CD14-positive monocyte (primary cell): ENCODE measurements around the gene TTLL13. TPM values are rescaled to one million over a fixed set of nuclear protein-coding genes. Genes with fewer than 3 reads are reported as not detected.

Experiments
- DNase-seq, 3 donors: peaks; one replicate each; pipeline ENCODE4 v3.0.0-alpha.2; 2011 to 2022
- H2AFZ ChIP-seq: 2 replicates; pipeline ENCODE4 v1.6.0; 2012; ENCODE audit warnings: mild to moderate bottlenecking, low read depth, low read length, inconsistent platforms; ENCODE audit not compliant: insufficient read depth, poor library complexity, severe bottlenecking
- H3K27ac ChIP-seq, 2 donors: 1 replicate in 1 of 2; 2 replicates in 1 of 2; pipeline ENCODE4 v1.5.1; 2012 to 2013; ENCODE audit warnings: low read length in 2 of 2, control low read depth in 1 of 2, inconsistent platforms in 1 of 2, low read depth in 1 of 2, mild to moderate bottlenecking in 1 of 2
- H3K27me3 ChIP-seq, 2 donors: one replicate each; pipeline versions ENCODE4 v1.6.0 to v1.6.1; 2011 to 2013; ENCODE audit warnings: low read length in 2 of 2; ENCODE audit not compliant: control insufficient read depth in 2 of 2, insufficient read depth in 2 of 2
- H3K36me3 ChIP-seq, 2 donors: replicated peaks in 1 of 2; 1 replicate in 1 of 2; 2 replicates in 1 of 2; pipeline versions ENCODE4 v1.5.1 to v1.6.1; 2012 to 2013; ENCODE audit warnings: low read length in 2 of 2, control low read depth in 1 of 2, inconsistent platforms in 1 of 2, mild to moderate bottlenecking in 1 of 2; ENCODE audit not compliant: insufficient read depth in 2 of 2, control insufficient read depth in 1 of 2
- H3K4me1 ChIP-seq, 2 donors: 1 replicate in 1 of 2; 2 replicates in 1 of 2; pipeline versions ENCODE4 v1.5.1 to v1.6.1; 2012 to 2013; ENCODE audit warnings: low read length in 2 of 2, control low read depth in 1 of 2, inconsistent platforms in 1 of 2, mild to moderate bottlenecking in 1 of 2, moderate library complexity in 1 of 2; ENCODE audit not compliant: insufficient read depth in 2 of 2, control insufficient read depth in 1 of 2
- H3K4me2 ChIP-seq: replicated peaks from 2 replicates; pipeline ENCODE3; 2012; ENCODE audit warnings: low read length, moderate library complexity, mild to moderate bottlenecking; ENCODE audit not compliant: poor library complexity, severe bottlenecking; ENCODE audit errors: extremely low read depth
- H3K4me3 ChIP-seq, 3 experiments: fragments of 200-600 bp in 1 of 3; sonication (generic) in 1 of 3; replicated peaks in 1 of 3; 1 replicate in 2 of 3; 2 replicates in 1 of 3; pipeline ENCODE4 v1.5.1; 2011 to 2013; ENCODE audit warnings: low read length in 3 of 3, mild to moderate bottlenecking in 3 of 3, control low read depth in 2 of 3, low read depth in 2 of 3, inconsistent platforms in 1 of 3, moderate library complexity in 1 of 3
- H3K79me2 ChIP-seq: 2 replicates; pipeline ENCODE4 v1.6.0; 2012; ENCODE audit warnings: mild to moderate bottlenecking, control low read depth, inconsistent platforms, low read length, moderate library complexity; ENCODE audit not compliant: insufficient read depth
- H3K9ac ChIP-seq: 2 replicates; pipeline ENCODE4 v1.6.0; 2017; ENCODE audit warnings: low read length, mild to moderate bottlenecking; ENCODE audit not compliant: insufficient read depth, poor library complexity, severe bottlenecking
- H3K9me3 ChIP-seq, 2 donors: replicated peaks in 1 of 2; 1 replicate in 1 of 2; 2 replicates in 1 of 2; pipeline versions ENCODE4 v1.5.1 to v1.6.1; 2012 to 2013; ENCODE audit warnings: low read length in 2 of 2, control low read depth in 1 of 2; ENCODE audit not compliant: control insufficient read depth in 1 of 2, insufficient read depth in 1 of 2
- H4K20me1 ChIP-seq: 2 replicates; pipeline ENCODE4 v1.6.0; 2012; ENCODE audit warnings: mild to moderate bottlenecking, low read length, control low read depth, moderate library complexity; ENCODE audit not compliant: insufficient read depth
- H3K27ac Mint-ChIP-seq, 7 donors: one replicate each; pipeline ENCODE4 v1.8.0; 2020; ENCODE audit warnings: mild to moderate bottlenecking in 7 of 7, mixed read lengths in 7 of 7, moderate library complexity in 6 of 7, inconsistent platforms in 2 of 7
- H3K27me3 Mint-ChIP-seq, 3 donors: one replicate each; pipeline ENCODE4 v1.8.0; 2021 to 2022; ENCODE audit warnings: low read depth in 3 of 3, mild to moderate bottlenecking in 3 of 3, mixed read lengths in 3 of 3, moderate library complexity in 3 of 3, inconsistent platforms in 1 of 3
- H3K36me3 Mint-ChIP-seq, 2 donors: one replicate each; pipeline ENCODE4 v1.8.0; 2020; ENCODE audit warnings: mixed read lengths in 2 of 2, inconsistent platforms in 1 of 2, mild to moderate bottlenecking in 1 of 2
- H3K4me1 Mint-ChIP-seq: one replicate; pipeline ENCODE4 v1.8.0; 2020; ENCODE audit warnings: mild to moderate bottlenecking, mixed read lengths
- H3K4me3 Mint-ChIP-seq, 2 donors: one replicate each; pipeline ENCODE4 v1.8.0; 2020; ENCODE audit warnings: mild to moderate bottlenecking in 2 of 2, mixed read lengths in 2 of 2, moderate library complexity in 1 of 2
- H3K9me3 Mint-ChIP-seq, 7 donors: one replicate each; pipeline ENCODE4 v1.8.0; 2020 to 2022; ENCODE audit warnings: mixed read lengths in 7 of 7, mild to moderate bottlenecking in 6 of 7, moderate library complexity in 6 of 7, inconsistent platforms in 2 of 7
- WGBS: methylation state at CpG from one replicate; pipeline ENCODE4 v1.1.5; 2013; ENCODE audit warnings: missing lambda C conversion rate; ENCODE audit not compliant: insufficient coverage; 5-methylcytosine and 5-hydroxymethylcytosine counted together
- intact Hi-C, 2 donors: fragments of 100-400 bp; cut with micrococcal nuclease; formaldehyde crosslinking; loops; one replicate each; pipeline versions ENCODE4 v1.15.0 to v1.15.1; 2023
- polyA minus RNA-seq: library from RNA; depleted of rRNA, polyadenylated mRNA; stranded (reverse); fragments of >200 nt; gene quantifications from 2 replicates; pipeline ENCODE4 v1.2.3, GENCODE V29; 2012
- polyA plus RNA-seq, 3 donors: library from polyadenylated mRNA; depleted of rRNA in 1 of 3; unstranded in 2 of 3; stranded (reverse) in 1 of 3; fragments of 300-500 nt in 2 of 3; fragments of >200 nt in 1 of 3; fragmentation: Illumina TruSeq in 2 of 3; gene quantifications; 1 replicate in 2 of 3; 2 replicates in 1 of 3; pipeline ENCODE4 v1.2.3, GENCODE V29; 2012 to 2021
- total RNA-seq, 12 experiments: library from RNA in 1 of 12; stranded (reverse) in 1 of 12; fragments of 120-200 nt in 1 of 12; gene quantifications; one replicate each; pipeline ENCODE4 v1.2.4 and lab custom pipeline; 2013 to 2026; ENCODE audit warnings: mixed read lengths in 6 of 12, inconsistent platforms in 1 of 12
- TF ChIP-seq, protein P1 (sequence below): fragments of 200-600 bp; IDR thresholded peaks from one replicate; pipeline ENCODE4 v1.8.0; 2022; ENCODE audit warnings: antibody characterized with exemption, mild to moderate bottlenecking

The TTLL13 gene, protein sequence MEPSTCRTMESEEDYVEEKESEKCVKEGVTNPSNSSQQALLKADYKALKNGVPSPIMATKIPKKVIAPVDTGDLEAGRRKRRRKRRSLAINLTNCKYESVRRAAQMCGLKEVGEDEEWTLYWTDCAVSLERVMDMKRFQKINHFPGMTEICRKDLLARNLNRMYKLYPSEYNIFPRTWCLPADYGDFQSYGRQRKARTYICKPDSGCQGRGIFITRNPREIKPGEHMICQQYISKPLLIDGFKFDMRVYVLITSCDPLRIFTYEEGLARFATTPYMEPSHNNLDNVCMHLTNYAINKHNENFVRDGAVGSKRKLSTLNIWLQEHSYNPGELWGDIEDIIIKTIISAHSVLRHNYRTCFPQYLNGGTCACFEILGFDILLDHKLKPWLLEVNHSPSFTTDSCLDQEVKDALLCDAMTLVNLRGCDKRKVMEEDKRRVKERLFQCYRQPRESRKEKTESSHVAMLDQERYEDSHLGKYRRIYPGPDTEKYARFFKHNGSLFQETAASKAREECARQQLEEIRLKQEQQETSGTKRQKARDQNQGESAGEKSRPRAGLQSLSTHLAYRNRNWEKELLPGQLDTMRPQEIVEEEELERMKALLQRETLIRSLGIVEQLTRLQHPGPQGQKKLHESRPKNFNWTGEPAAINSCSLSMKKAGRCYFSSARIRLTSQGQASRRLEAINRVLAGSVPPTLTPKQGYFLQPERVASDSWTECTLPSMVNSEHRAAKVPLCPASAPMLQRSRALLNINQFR
- total RNA-seq (2013), result 0.06 TPM
- polyA plus RNA-seq (under 1 TPM in 2 of 3 donors, not detected in 1; 0.08 to 0.13 TPM), polyA minus RNA-seq (0.14 TPM in 1 of 2 replicates, not detected in the other), total RNA-seq (lab: John Stamatoyannopoulos, UW) (0 to 0.21 (median 0.08) reads per million in 11 experiments)

- DNase-seq, result peak; percentile 81 to 87 (median 85)
- Histone ChIP-seq H3K79me2 (no peaks in the 10 kb centered on the region), H3K9ac (peak within 1 kb of the TSS; percentile 21), H3K36me3 (no peaks in the 10 kb centered on the region), H3K4me1 (peaks cover 12 to 14% of the 10 kb centered on the region in 2 donors), H4K20me1 (no peaks in the 10 kb centered on the region), H3K27me3 (peaks cover 0 to 5% of the 10 kb centered on the region in 2 donors), H3K27ac (no peak within 1 kb of the TSS), H3K4me2 (peak within 1 kb of the TSS; percentile 97), H2AFZ (peak within 1 kb of the TSS; percentile 76), H3K4me3 (peak within 1 kb of the TSS; percentile 28 to 73 (median 29)), H3K9me3 (no peaks in the 10 kb centered on the region)
- peak within 1 kb of the TSS; percentile 70 to 86 for H3K4me3 Mint-ChIP-seq
- intact Hi-C loops, result no loop called here
- WGBS, result 1% methylated on average over 40 of the region's 44 CpGs
- peaks cover 4 to 15% (median 14%) of the 10 kb centered on the region in 3 donors for H3K27me3 Mint-ChIP-seq
- no peaks in the 10 kb centered on the region for H3K36me3 Mint-ChIP-seq
- H3K4me1 Mint-ChIP-seq, result peaks cover 16% of the 10 kb centered on the region
- peak within 1 kb of the TSS in 4 of 7 donors; percentile 45 to 80 (median 63) for H3K27ac Mint-ChIP-seq
- TF ChIP-seq, protein P1, sequence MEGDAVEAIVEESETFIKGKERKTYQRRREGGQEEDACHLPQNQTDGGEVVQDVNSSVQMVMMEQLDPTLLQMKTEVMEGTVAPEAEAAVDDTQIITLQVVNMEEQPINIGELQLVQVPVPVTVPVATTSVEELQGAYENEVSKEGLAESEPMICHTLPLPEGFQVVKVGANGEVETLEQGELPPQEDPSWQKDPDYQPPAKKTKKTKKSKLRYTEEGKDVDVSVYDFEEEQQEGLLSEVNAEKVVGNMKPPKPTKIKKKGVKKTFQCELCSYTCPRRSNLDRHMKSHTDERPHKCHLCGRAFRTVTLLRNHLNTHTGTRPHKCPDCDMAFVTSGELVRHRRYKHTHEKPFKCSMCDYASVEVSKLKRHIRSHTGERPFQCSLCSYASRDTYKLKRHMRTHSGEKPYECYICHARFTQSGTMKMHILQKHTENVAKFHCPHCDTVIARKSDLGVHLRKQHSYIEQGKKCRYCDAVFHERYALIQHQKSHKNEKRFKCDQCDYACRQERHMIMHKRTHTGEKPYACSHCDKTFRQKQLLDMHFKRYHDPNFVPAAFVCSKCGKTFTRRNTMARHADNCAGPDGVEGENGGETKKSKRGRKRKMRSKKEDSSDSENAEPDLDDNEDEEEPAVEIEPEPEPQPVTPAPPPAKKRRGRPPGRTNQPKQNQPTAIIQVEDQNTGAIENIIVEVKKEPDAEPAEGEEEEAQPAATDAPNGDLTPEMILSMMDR, result no peak
- peaks cover 0 to 3% (median 0%) of the 10 kb centered on the region in 7 donors for H3K9me3 Mint-ChIP-seq
Observed at GRCh38 chr15:90249203-90249863, at the start of gene TTLL13. TTLL13 (plus strand) TSS chr15:90249556; CDS start chr15:90250631, 1,075 bp downstream.
